HepG2 (cell line): ENCODE results near the gene TBC1D20. TPM values are rescaled to one million over a fixed set of nuclear protein-coding genes. Genes with fewer than 3 reads are reported as not detected.

Experiments used
- BCL6 ChIP-seq: IDR thresholded peaks from 2 replicates; pipeline ENCODE4 v1.6.1; 2016; ENCODE audit warnings: missing genetic modification reagents, missing compliant biosample characterization
- CEBPB ChIP-seq: IDR thresholded peaks from 2 replicates; pipeline ENCODE4 v1.6.1; 2011; ENCODE audit warnings: low read depth, low read length, improper control_type of control experiment, borderline replicate concordance
- CENPX ChIP-seq: sonication (generic); formaldehyde crosslinking; IDR thresholded peaks from 2 replicates; pipeline ENCODE4 v1.9.0; 2021; ENCODE audit warnings: mild to moderate bottlenecking, missing genetic modification reagents, moderate library complexity
- EP300 ChIP-seq, 3 experiments: sonication (generic) in 1 of 3; formaldehyde crosslinking in 1 of 3; IDR thresholded peaks; 2 replicates each; pipeline versions ENCODE4 v1.5.1 to v1.6.1; 2011 to 2020; ENCODE audit warnings: low read depth in 2 of 3, low read length in 2 of 3, borderline replicate concordance in 1 of 3, improper control_type of control experiment in 1 of 3, mild to moderate bottlenecking in 1 of 3, missing genetic modification reagents in 1 of 3, moderate library complexity in 1 of 3
- HDAC2 ChIP-seq: sonication (generic); formaldehyde crosslinking; IDR thresholded peaks from 2 replicates; pipeline ENCODE4 v1.4.0; 2020; ENCODE audit warnings: missing genetic modification reagents
- MAZ ChIP-seq, 2 experiments: sonication (generic) in 1 of 2; formaldehyde crosslinking in 1 of 2; IDR thresholded peaks; 2 replicates each; pipeline versions ENCODE4 v1.5.0 to v1.6.1; 2012 to 2020; ENCODE audit warnings: low read depth in 2 of 2, mild to moderate bottlenecking in 2 of 2, borderline replicate concordance in 1 of 2, improper control_type of control experiment in 1 of 2, low read length in 1 of 2, missing genetic modification reagents in 1 of 2, moderate library complexity in 1 of 2
- RBM39 ChIP-seq: fragments of 200-400 bp; formaldehyde crosslinking; IDR thresholded peaks from one replicate; pipeline ENCODE4 v1.6.1; 2018; ENCODE audit warnings: antibody characterized with exemption, mild to moderate bottlenecking, low read depth, low read length; ENCODE audit not compliant: poor library complexity, severe bottlenecking
- SMAD9 ChIP-seq: sonication (generic); formaldehyde crosslinking; IDR thresholded peaks from 2 replicates; pipeline ENCODE4 v1.5.1; 2020; ENCODE audit warnings: mild to moderate bottlenecking, missing genetic modification reagents
- ZC3H13 ChIP-seq: sonication (generic); formaldehyde crosslinking; IDR thresholded peaks from 2 replicates; pipeline ENCODE4 v1.8.1; 2023; ENCODE audit warnings: mild to moderate bottlenecking, missing genetic modification reagents, moderate library complexity
- ZNF501 ChIP-seq: sonication (generic); formaldehyde crosslinking; IDR thresholded peaks from 2 replicates; pipeline ENCODE4 v1.5.1; 2020; ENCODE audit warnings: mild to moderate bottlenecking, moderate library complexity, missing genetic modification reagents
- ZNF605 ChIP-seq: sonication (generic); formaldehyde crosslinking; IDR thresholded peaks from 2 replicates; pipeline ENCODE4 v1.8.0; 2022; ENCODE audit warnings: mild to moderate bottlenecking, missing genetic modification reagents
- ZNF607 ChIP-seq: sonication (generic); formaldehyde crosslinking; IDR thresholded peaks from 2 replicates; pipeline ENCODE4 v1.5.1; 2020; ENCODE audit warnings: missing genetic modification reagents, mild to moderate bottlenecking, borderline replicate concordance
- ZNF841 ChIP-seq: sonication (generic); formaldehyde crosslinking; IDR thresholded peaks from 2 replicates; pipeline ENCODE4 v1.8.1; 2023; ENCODE audit warnings: missing genetic modification reagents, borderline replicate concordance
- polyA plus RNA-seq, 8 experiments: library from polyadenylated mRNA; depleted of rRNA in 3 of 8; stranded (reverse) in 7 of 8; unstranded in 1 of 8; fragments of >200 nt; fragmentation: Illumina TruSeq in 4 of 8; extraction: Trizol in 4 of 8; gene quantifications; 2 replicates each; pipeline versions ENCODE4 v1.2.1 to v1.2.3, GENCODE V29; 2011 to 2016; ENCODE audit warnings: low read depth in 4 of 8, missing spikeins in 1 of 8, mixed read lengths in 1 of 8; ENCODE audit not compliant: insufficient read depth in 1 of 8
- total RNA-seq, 5 experiments: library from RNA; depleted of rRNA; stranded (reverse); fragments of >200 nt; fragmentation: Illumina TruSeq; extraction: Trizol; gene quantifications; 2 replicates each; pipeline ENCODE4 v1.2.3, GENCODE V29; 2016; ENCODE audit warnings: low read depth in 1 of 5
- TF ChIP-seq, protein P1 (sequence below): sonication (generic); formaldehyde crosslinking; IDR thresholded peaks from 2 replicates; pipeline ENCODE4 v1.5.1; 2020; ENCODE audit warnings: mild to moderate bottlenecking, missing genetic modification reagents
- TF ChIP-seq, protein P2 (sequence below), 2 experiments: fragments of 450-650 bp in 1 of 2; sonication (generic) in 1 of 2; formaldehyde crosslinking; IDR thresholded peaks; 2 replicates each; pipeline versions ENCODE4 v1.5.0 to v1.8.0; 2020 to 2022; ENCODE audit warnings: mild to moderate bottlenecking in 1 of 2, missing genetic modification reagents in 1 of 2
- TF ChIP-seq, protein P3 (sequence below): sonication (generic); formaldehyde crosslinking; IDR thresholded peaks from 2 replicates; pipeline ENCODE4 v1.5.0; 2020; ENCODE audit warnings: mild to moderate bottlenecking, missing genetic modification reagents, borderline replicate concordance
- TF ChIP-seq, protein P4 (sequence below): sonication (generic); formaldehyde crosslinking; IDR thresholded peaks from 2 replicates; pipeline ENCODE4 v1.5.1; 2020; ENCODE audit warnings: missing genetic modification reagents, mild to moderate bottlenecking, borderline replicate concordance
- TF ChIP-seq, protein P5 (sequence below): sonication (generic); formaldehyde crosslinking; conservative IDR thresholded peaks from 2 replicates; pipeline ENCODE4 v1.8.0; 2022; ENCODE audit warnings: missing genetic modification reagents

The TBC1D20 gene
- total and polyA plus RNA-seq, 2 of the 13 experiments (the other 11 are each of a cell fraction or from before 2014, with no cell fraction given) = 36.6 to 47.1 TPM

DNA sequence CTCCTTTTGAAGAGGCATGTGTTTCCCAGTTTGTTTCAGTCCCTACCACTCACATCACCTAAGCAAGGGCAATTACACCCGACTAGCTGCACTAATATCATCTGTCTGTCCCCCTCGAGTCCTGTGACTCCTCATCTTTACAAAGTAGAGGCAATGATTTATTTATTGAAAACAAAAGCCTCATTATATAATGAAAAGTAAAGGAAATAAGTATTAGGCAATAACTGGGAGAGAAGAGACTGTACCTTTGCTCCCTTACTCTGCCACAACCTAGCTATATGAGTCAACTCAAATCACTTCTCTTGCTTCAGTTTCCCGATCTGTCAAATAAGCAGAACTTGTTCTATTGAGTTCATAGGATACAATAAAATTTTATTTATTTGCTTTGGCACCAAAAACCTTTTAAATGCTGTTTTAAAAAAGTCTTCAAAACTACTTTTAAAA, 42.3 kb upstream of the TBC1D20 start (continued):
- TF ChIP-seq, protein P1, sequence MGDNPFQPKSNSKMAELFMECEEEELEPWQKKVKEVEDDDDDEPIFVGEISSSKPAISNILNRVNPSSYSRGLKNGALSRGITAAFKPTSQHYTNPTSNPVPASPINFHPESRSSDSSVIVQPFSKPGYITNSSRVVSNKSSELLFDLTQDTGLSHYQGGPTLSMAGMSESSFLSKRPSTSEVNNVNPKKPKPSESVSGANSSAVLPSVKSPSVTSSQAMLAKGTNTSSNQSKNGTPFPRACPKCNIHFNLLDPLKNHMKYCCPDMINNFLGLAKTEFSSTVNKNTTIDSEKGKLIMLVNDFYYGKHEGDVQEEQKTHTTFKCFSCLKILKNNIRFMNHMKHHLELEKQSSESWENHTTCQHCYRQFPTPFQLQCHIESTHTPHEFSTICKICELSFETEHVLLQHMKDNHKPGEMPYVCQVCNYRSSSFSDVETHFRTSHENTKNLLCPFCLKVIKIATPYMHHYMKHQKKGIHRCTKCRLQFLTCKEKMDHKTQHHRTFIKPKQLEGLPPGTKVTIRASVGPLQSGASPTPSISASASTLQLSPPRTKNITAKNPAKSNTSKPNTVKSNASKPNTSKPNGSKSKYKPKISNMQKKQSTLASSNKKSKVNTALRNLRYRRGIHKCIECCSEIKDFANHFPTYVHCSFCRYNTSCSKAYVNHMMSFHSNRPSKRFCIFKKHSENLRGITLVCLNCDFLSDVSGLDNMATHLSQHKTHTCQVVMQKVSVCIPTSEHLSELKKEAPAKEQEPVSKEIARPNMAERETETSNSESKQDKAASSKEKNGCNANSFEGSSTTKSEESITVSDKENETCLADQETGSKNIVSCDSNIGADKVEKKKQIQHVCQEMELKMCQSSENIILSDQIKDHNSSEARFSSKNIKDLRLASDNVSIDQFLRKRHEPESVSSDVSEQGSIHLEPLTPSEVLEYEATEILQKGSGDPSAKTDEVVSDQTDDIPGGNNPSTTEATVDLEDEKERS (CRISPR knock-in tag) = no peak
- TF ChIP-seq CEBPB = peak; percentile 97
- TF ChIP-seq SMAD9 (CRISPR knock-in tag) = no peak
- no peak for TF ChIP-seq ZNF605 (CRISPR knock-in tag)
- TF ChIP-seq ZNF841 = no peak
- no peak for TF ChIP-seq ZNF501
- TF ChIP-seq EP300 (IDR thresholded peaks at IDR 0.05; ENCODE audit: low read depth in 2 of 2, low read length in 2 of 2) = peak in 1 of 2 experiments; percentile 56; a peak in 2 of 4 replicates
- no peak for TF ChIP-seq EP300 (CRISPR knock-in tag; IDR thresholded peaks at IDR 0.05; ENCODE audit: borderline replicate concordance)
- TF ChIP-seq, protein P2, sequence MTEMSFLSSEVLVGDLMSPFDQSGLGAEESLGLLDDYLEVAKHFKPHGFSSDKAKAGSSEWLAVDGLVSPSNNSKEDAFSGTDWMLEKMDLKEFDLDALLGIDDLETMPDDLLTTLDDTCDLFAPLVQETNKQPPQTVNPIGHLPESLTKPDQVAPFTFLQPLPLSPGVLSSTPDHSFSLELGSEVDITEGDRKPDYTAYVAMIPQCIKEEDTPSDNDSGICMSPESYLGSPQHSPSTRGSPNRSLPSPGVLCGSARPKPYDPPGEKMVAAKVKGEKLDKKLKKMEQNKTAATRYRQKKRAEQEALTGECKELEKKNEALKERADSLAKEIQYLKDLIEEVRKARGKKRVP (CRISPR knock-in tag; IDR thresholded peaks at IDR 0.05) = no peak
- TF ChIP-seq RBM39 = no peak
- TF ChIP-seq MAZ (IDR thresholded peaks at IDR 0.05; ENCODE audit: borderline replicate concordance, low read depth, low read length) = no peak
- no peak for TF ChIP-seq MAZ (CRISPR knock-in tag; IDR thresholded peaks at IDR 0.05; ENCODE audit: low read depth)
- no peak for TF ChIP-seq ZC3H13 (CRISPR knock-in tag)
- TF ChIP-seq BCL6 (CRISPR knock-in tag) = no peak
- TF ChIP-seq HDAC2 (CRISPR knock-in tag) = peak; percentile 64; the same call in 1 of the 2 replicates
- TF ChIP-seq, protein P3, sequence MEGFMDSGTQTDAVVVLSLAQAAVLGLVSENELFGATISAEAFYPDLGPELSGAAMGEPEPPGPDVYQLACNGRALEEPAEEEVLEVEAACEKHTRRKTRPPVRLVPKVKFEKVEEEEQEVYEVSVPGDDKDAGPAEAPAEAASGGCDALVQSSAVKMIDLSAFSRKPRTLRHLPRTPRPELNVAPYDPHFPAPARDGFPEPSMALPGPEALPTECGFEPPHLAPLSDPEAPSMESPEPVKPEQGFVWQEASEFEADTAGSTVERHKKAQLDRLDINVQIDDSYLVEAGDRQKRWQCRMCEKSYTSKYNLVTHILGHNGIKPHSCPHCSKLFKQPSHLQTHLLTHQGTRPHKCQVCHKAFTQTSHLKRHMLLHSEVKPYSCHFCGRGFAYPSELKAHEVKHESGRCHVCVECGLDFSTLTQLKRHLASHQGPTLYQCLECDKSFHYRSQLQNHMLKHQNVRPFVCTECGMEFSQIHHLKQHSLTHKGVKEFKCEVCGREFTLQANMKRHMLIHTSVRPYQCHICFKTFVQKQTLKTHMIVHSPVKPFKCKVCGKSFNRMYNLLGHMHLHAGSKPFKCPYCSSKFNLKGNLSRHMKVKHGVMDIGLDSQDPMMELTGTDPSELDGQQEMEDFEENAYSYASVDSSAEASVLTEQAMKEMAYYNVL (CRISPR knock-in tag) = peak; percentile 75
- no peak for TF ChIP-seq CENPX
- TF ChIP-seq, protein P4, sequence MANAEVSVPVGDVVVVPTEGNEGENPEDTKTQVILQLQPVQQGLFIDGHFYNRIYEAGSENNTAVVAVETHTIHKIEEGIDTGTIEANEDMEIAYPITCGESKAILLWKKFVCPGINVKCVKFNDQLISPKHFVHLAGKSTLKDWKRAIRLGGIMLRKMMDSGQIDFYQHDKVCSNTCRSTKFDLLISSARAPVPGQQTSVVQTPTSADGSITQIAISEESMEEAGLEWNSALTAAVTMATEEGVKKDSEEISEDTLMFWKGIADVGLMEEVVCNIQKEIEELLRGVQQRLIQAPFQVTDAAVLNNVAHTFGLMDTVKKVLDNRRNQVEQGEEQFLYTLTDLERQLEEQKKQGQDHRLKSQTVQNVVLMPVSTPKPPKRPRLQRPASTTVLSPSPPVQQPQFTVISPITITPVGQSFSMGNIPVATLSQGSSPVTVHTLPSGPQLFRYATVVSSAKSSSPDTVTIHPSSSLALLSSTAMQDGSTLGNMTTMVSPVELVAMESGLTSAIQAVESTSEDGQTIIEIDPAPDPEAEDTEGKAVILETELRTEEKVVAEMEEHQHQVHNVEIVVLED (CRISPR knock-in tag) = no peak
- TF ChIP-seq ZNF607 (CRISPR knock-in tag) = no peak
- TF ChIP-seq, protein P5, sequence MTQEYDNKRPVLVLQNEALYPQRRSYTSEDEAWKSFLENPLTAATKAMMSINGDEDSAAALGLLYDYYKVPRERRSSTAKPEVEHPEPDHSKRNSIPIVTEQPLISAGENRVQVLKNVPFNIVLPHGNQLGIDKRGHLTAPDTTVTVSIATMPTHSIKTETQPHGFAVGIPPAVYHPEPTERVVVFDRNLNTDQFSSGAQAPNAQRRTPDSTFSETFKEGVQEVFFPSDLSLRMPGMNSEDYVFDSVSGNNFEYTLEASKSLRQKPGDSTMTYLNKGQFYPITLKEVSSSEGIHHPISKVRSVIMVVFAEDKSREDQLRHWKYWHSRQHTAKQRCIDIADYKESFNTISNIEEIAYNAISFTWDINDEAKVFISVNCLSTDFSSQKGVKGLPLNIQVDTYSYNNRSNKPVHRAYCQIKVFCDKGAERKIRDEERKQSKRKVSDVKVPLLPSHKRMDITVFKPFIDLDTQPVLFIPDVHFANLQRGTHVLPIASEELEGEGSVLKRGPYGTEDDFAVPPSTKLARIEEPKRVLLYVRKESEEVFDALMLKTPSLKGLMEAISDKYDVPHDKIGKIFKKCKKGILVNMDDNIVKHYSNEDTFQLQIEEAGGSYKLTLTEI = no peak
